ENCODE results near the gene BNC2.

DNA sequence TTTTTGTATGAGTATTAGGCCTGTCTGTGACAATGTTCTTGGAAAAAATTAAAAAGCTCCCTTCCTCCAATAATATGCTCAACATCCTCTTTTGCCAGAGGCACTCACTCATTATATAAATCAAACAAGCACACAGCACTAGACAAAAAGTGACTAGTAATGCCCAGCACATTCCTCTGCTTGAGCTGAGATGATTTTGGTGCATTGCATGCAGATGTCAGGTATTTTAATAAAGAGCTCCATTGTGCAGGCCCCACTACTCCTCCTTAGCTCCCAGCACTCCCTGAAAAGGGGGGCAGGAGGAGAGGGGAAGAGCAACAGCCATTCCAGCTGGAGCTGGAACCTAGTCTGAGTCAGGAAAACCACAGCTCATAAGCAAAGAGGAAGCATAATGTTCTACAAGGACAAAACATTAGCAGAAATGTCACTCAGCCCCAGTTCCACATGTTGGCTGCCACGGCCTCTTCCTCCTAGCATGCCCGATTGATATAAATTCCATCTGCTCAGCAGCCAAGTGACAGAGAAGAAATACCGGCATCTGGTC lies 348.5 kb downstream of the BNC2 start:
- TF ChIP-seq EP300 (IDR thresholded peaks at IDR 0.05) (no peak), POLR2A (IDR thresholded peaks at IDR 0.05) (no peak)
- TF ChIP-seq, protein P1, sequence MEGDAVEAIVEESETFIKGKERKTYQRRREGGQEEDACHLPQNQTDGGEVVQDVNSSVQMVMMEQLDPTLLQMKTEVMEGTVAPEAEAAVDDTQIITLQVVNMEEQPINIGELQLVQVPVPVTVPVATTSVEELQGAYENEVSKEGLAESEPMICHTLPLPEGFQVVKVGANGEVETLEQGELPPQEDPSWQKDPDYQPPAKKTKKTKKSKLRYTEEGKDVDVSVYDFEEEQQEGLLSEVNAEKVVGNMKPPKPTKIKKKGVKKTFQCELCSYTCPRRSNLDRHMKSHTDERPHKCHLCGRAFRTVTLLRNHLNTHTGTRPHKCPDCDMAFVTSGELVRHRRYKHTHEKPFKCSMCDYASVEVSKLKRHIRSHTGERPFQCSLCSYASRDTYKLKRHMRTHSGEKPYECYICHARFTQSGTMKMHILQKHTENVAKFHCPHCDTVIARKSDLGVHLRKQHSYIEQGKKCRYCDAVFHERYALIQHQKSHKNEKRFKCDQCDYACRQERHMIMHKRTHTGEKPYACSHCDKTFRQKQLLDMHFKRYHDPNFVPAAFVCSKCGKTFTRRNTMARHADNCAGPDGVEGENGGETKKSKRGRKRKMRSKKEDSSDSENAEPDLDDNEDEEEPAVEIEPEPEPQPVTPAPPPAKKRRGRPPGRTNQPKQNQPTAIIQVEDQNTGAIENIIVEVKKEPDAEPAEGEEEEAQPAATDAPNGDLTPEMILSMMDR (IDR thresholded peaks at IDR 0.05) = no peak
